HepG2 (cell line): Measurements from ENCODE around the gene VIT. TPM values are rescaled to one million over a fixed set of nuclear protein-coding genes. Genes with fewer than 3 reads are reported as not detected.

Experiments
- DDIT3 ChIP-seq: sonication (generic); formaldehyde crosslinking; IDR thresholded peaks from 2 replicates; pipeline ENCODE4 v1.4.0; 2020; ENCODE audit warnings: mild to moderate bottlenecking, missing genetic modification reagents
- ELF3 ChIP-seq: IDR thresholded peaks from 2 replicates; pipeline ENCODE4 v1.6.1; 2016; ENCODE audit warnings: missing genetic modification reagents, missing compliant biosample characterization
- GFI1 ChIP-seq: sonication (generic); formaldehyde crosslinking; IDR thresholded peaks from 2 replicates; pipeline ENCODE4 v1.5.0; 2020; ENCODE audit warnings: missing genetic modification reagents, mild to moderate bottlenecking, borderline replicate concordance
- GLI4 ChIP-seq: sonication (generic); formaldehyde crosslinking; IDR thresholded peaks from 2 replicates; pipeline ENCODE4 v1.5.1; 2020; ENCODE audit warnings: missing genetic modification reagents, mild to moderate bottlenecking, moderate library complexity, borderline replicate concordance
- GPN1 ChIP-seq: sonication (generic); formaldehyde crosslinking; IDR thresholded peaks from 2 replicates; pipeline ENCODE4 v1.5.1; 2020; ENCODE audit warnings: missing genetic modification reagents, borderline replicate concordance
- HNRNPUL1 ChIP-seq: fragments of 200-400 bp; formaldehyde crosslinking; IDR thresholded peaks from 2 replicates; pipeline ENCODE4 v1.6.1; 2017; ENCODE audit warnings: low read depth, mild to moderate bottlenecking, low read length, moderate library complexity
- IRF9 ChIP-seq: sonication (generic); formaldehyde crosslinking; IDR thresholded peaks from 2 replicates; pipeline ENCODE4 v1.8.0; 2022; ENCODE audit warnings: missing genetic modification reagents, mild to moderate bottlenecking, borderline replicate concordance
- KMT2B ChIP-seq: IDR thresholded peaks from 2 replicates; pipeline ENCODE4 v1.6.1; 2016; ENCODE audit warnings: missing genetic modification reagents, missing compliant biosample characterization
- PLRG1 ChIP-seq: fragments of 450-650 bp; conservative IDR thresholded peaks from 2 replicates; pipeline ENCODE4 v1.6.1; 2016
- POLR2A ChIP-seq, 2 experiments: IDR thresholded peaks; 2 replicates each; pipeline ENCODE4 v1.6.1; 2011; ENCODE audit warnings: low read depth in 2 of 2, low read length in 2 of 2, mild to moderate bottlenecking in 1 of 2, moderate library complexity in 1 of 2; ENCODE audit not compliant: insufficient read depth in 1 of 2
- POLR2G ChIP-seq: fragments of 200-400 bp; formaldehyde crosslinking; IDR thresholded peaks from 2 replicates; pipeline ENCODE4 v1.6.1; 2018; ENCODE audit warnings: mild to moderate bottlenecking, low read depth, low read length, moderate library complexity
- SKIL ChIP-seq: sonication (generic); formaldehyde crosslinking; IDR thresholded peaks from 2 replicates; pipeline ENCODE4 v1.8.0; 2022; ENCODE audit warnings: missing genetic modification reagents, mild to moderate bottlenecking, moderate library complexity, borderline replicate concordance
- TGIF2 ChIP-seq: IDR thresholded peaks from 2 replicates; pipeline ENCODE4 v1.6.1; 2016; ENCODE audit warnings: control low read depth, missing compliant biosample characterization
- ZBTB33 ChIP-seq: sonication (generic); formaldehyde crosslinking; IDR thresholded peaks from 2 replicates; pipeline ENCODE4 v1.4.0; 2020; ENCODE audit warnings: missing genetic modification reagents
- ZBTB46 ChIP-seq: sonication (generic); formaldehyde crosslinking; IDR thresholded peaks from 2 replicates; pipeline ENCODE4 v1.4.0; 2020; ENCODE audit warnings: mild to moderate bottlenecking, missing genetic modification reagents, borderline replicate concordance
- ZNF253 ChIP-seq: sonication (generic); formaldehyde crosslinking; IDR thresholded peaks from 2 replicates; pipeline ENCODE4 v1.8.0; 2022; ENCODE audit warnings: mild to moderate bottlenecking, missing genetic modification reagents, borderline replicate concordance
- ZNF263 ChIP-seq: sonication (generic); formaldehyde crosslinking; IDR thresholded peaks from 2 replicates; pipeline ENCODE4 v1.4.0; 2020; ENCODE audit warnings: missing genetic modification reagents
- ZNF333 ChIP-seq: sonication (generic); formaldehyde crosslinking; IDR thresholded peaks from 2 replicates; pipeline ENCODE4 v1.4.0; 2020; ENCODE audit warnings: mild to moderate bottlenecking, missing genetic modification reagents, borderline replicate concordance
- ZNF530 ChIP-seq: sonication (generic); formaldehyde crosslinking; IDR thresholded peaks from 2 replicates; pipeline ENCODE4 v1.5.0; 2020; ENCODE audit warnings: low read depth, mild to moderate bottlenecking, missing genetic modification reagents
- ZNF547 ChIP-seq: sonication (generic); formaldehyde crosslinking; IDR thresholded peaks from 2 replicates; pipeline ENCODE4 v1.5.1; 2020; ENCODE audit warnings: mild to moderate bottlenecking, missing genetic modification reagents
- ZNF644 ChIP-seq: IDR thresholded peaks from 2 replicates; pipeline ENCODE4 v1.6.1; 2016; ENCODE audit warnings: low read depth
- ZNF670 ChIP-seq: sonication (generic); formaldehyde crosslinking; IDR thresholded peaks from 2 replicates; pipeline ENCODE4 v1.8.0; 2022; ENCODE audit warnings: mild to moderate bottlenecking, missing genetic modification reagents, borderline replicate concordance
- ZNF761 ChIP-seq: sonication (generic); formaldehyde crosslinking; conservative IDR thresholded peaks from 2 replicates; pipeline ENCODE4 v1.4.0; 2020; ENCODE audit warnings: mild to moderate bottlenecking, missing genetic modification reagents
- polyA plus RNA-seq, 8 experiments: library from polyadenylated mRNA; depleted of rRNA in 3 of 8; stranded (reverse) in 7 of 8; unstranded in 1 of 8; fragments of >200 nt; fragmentation: Illumina TruSeq in 4 of 8; extraction: Trizol in 4 of 8; gene quantifications; 2 replicates each; pipeline versions ENCODE4 v1.2.1 to v1.2.3, GENCODE V29; 2011 to 2016; ENCODE audit warnings: low read depth in 4 of 8, missing spikeins in 1 of 8, mixed read lengths in 1 of 8; ENCODE audit not compliant: insufficient read depth in 1 of 8
- total RNA-seq, 5 experiments: library from RNA; depleted of rRNA; stranded (reverse); fragments of >200 nt; fragmentation: Illumina TruSeq; extraction: Trizol; gene quantifications; 2 replicates each; pipeline ENCODE4 v1.2.3, GENCODE V29; 2016; ENCODE audit warnings: low read depth in 1 of 5

The VIT gene
- total and polyA plus RNA-seq, 2 of the 13 experiments (the other 11 are each of a cell fraction or from before 2014, with no cell fraction given): not detected

GRCh38 chr2:36650031-36650829, 46.3 kb upstream of the VIT start (continued):
- TF ChIP-seq GFI1 (CRISPR knock-in tag) (0 out of 2 replicates have a peak, but pooled peaks have one; percentile 35), ZBTB33 (no peak), PLRG1 (no peak), DDIT3 (CRISPR knock-in tag) (no peak), GLI4 (no peak), POLR2A (IDR thresholded peaks at IDR 0.05; ENCODE audit: insufficient read depth in 1 of 2, low read depth in 2 of 2, low read length in 2 of 2) (peak in 1 of 2 experiments; percentile 41; a peak in 1 of 4 replicates), ZNF253 (CRISPR knock-in tag) (no peak), ZNF333 (CRISPR knock-in tag) (no peak), TGIF2 (CRISPR knock-in tag) (no peak), POLR2G (peak; percentile 49; the same call in 1 of the 2 replicates), HNRNPUL1 (no peak), ZBTB46 (CRISPR knock-in tag) (no peak), ZNF761 (CRISPR knock-in tag) (no peak), ZNF670 (CRISPR knock-in tag) (peak; percentile 21; the same call in 1 of the 2 replicates), IRF9 (0 out of 2 replicates have a peak, but pooled peaks have one; percentile 54), SKIL (CRISPR knock-in tag) (no peak), ZNF547 (CRISPR knock-in tag) (no peak), ELF3 (peak; percentile 80), KMT2B (CRISPR knock-in tag) (0 out of 2 replicates have a peak, but pooled peaks have one; percentile 35), ZNF263 (CRISPR knock-in tag) (no peak), GPN1 (CRISPR knock-in tag) (no peak), ZNF530 (CRISPR knock-in tag) (no peak), ZNF644 (CRISPR knock-in tag) (peak; percentile 80; the same call in 1 of the 2 replicates)
